Measurements from ENCODE around the gene PRR12.

GRCh38 chr19:49574206-49574755 is 16.7 kb upstream of the PRR12 start:
- TF ChIP-seq CTCF (conservative IDR thresholded peaks at IDR 0.05) (no peak), EZH2 (IDR thresholded peaks at IDR 0.05; ENCODE audit: low read depth) (no peak)

Measured in PC-9 (cell line).